Panc1 (cell line): ENCODE data around the gene HIGD1C. TPM values are rescaled to one million over a fixed set of nuclear protein-coding genes. Genes with fewer than 3 reads are reported as not detected.

ENCODE experiments used
- ATAC-seq: fragments of 200-7000 bp; cut with Tn5 transposase; 2 replicates; pipeline ENCODE4 v1.9.1; 2020; ENCODE audit warnings: mild to moderate bottlenecking, moderate library complexity
- BruUV-seq: library from RNA; stranded (reverse); fragments of 400-500 nt; replicated peaks from 2 replicates; lab custom pipeline; 2021; lab: Mats Ljungman, UMichigan
- CTCF ChIA-PET: fragments of 300-600 bp; sonication (Branson Sonifier 250); formaldehyde crosslinking; loops from one replicate; lab custom pipeline; 2022; ENCODE audit warnings: antibody characterized with exemption; lab: Charles Lee
- POLR2A ChIA-PET: fragments of 300-600 bp; sonication (Branson Sonifier 250); formaldehyde crosslinking; loops from one replicate; lab custom pipeline; 2022; ENCODE audit warnings: antibody characterized with exemption; lab: Charles Lee
- DNase-seq: peaks from one replicate; pipeline ENCODE4 v3.0.0-alpha.2; 2010; ENCODE audit warnings: low read depth, low spot score
- H3K27ac ChIP-seq: 2 replicates; pipeline ENCODE4 v1.5.1; 2011; ENCODE audit warnings: mild to moderate bottlenecking, low read length, inconsistent platforms
- H3K27me3 ChIP-seq: fragments of 200-500 bp; sonication (Bioruptor generic); 2 replicates; pipeline ENCODE4 v1.6.0; 2014; ENCODE audit warnings: low read length, inconsistent platforms; ENCODE audit not compliant: control insufficient read depth, insufficient read depth
- H3K36me3 ChIP-seq: fragments of 200-500 bp; sonication (Bioruptor generic); 2 replicates; pipeline ENCODE4 v1.5.1; 2014; ENCODE audit warnings: inconsistent platforms, mild to moderate bottlenecking, low read length, moderate library complexity; ENCODE audit not compliant: control insufficient read depth, insufficient read depth
- H3K4me1 ChIP-seq: 2 replicates; pipeline ENCODE4 v1.5.1; 2011; ENCODE audit warnings: inconsistent platforms, mild to moderate bottlenecking, low read length, moderate library complexity; ENCODE audit not compliant: control insufficient read depth, insufficient read depth
- H3K4me3 ChIP-seq, 2 experiments: 2 replicates each; pipeline ENCODE4 v1.5.1; 2011 to 2012; ENCODE audit warnings: low read depth in 2 of 2, low read length in 2 of 2, mild to moderate bottlenecking in 2 of 2, inconsistent platforms in 1 of 2, moderate library complexity in 1 of 2
- H3K9me3 ChIP-seq: fragments of 200-500 bp; sonication (Bioruptor generic); 2 replicates; pipeline ENCODE4 v1.5.1; 2014; ENCODE audit warnings: low read depth, mild to moderate bottlenecking, inconsistent platforms, low read length, moderate library complexity; ENCODE audit not compliant: control insufficient read depth, insufficient read depth
- CTCF ChIP-seq: fragments of 450-650 bp; IDR thresholded peaks from 2 replicates; pipeline ENCODE4 v1.5.1; 2017; ENCODE audit warnings: mild to moderate bottlenecking
- POLR2AphosphoS5 ChIP-seq: IDR thresholded peaks from 2 replicates; pipeline ENCODE4 v1.6.1; 2012; ENCODE audit warnings: mild to moderate bottlenecking, low read depth, low read length, moderate library complexity
- REST ChIP-seq, 2 experiments: IDR thresholded peaks; 2 replicates each; pipeline ENCODE4 v1.6.1; 2011 to 2012; ENCODE audit warnings: low read depth in 2 of 2, control low read depth in 1 of 2, low read length in 1 of 2, mild to moderate bottlenecking in 1 of 2, moderate library complexity in 1 of 2; ENCODE audit not compliant: insufficient read depth in 1 of 2
- SIN3A ChIP-seq: IDR thresholded peaks from 2 replicates; pipeline ENCODE4 v1.6.1; 2012; ENCODE audit warnings: low read depth, mild to moderate bottlenecking, low read length, moderate library complexity, borderline replicate concordance; ENCODE audit not compliant: insufficient read depth
- TCF7L2 ChIP-seq: IDR thresholded peaks from 2 replicates; pipeline ENCODE4 v1.6.1; 2011; ENCODE audit warnings: mild to moderate bottlenecking, low read depth, low read length, inconsistent platforms
- in situ Hi-C: cut with HindIII; loops from 2 replicates; pipeline ENCODE4 v1.10.0; 2016; ENCODE audit warnings: low sequenced_read_pairs, low pct_unique_long_range_greater_than_20kb
- intact Hi-C: fragments of 100-400 bp; cut with micrococcal nuclease; formaldehyde crosslinking; loops from one replicate; pipeline ENCODE4 v1.10.0; 2022; ENCODE audit not compliant: unreplicated experiment
- total RNA-seq: library from RNA; stranded (reverse); gene quantifications from one replicate; pipeline ENCODE4 v1.2.1, GENCODE V29; 2021; ENCODE audit not compliant: unreplicated experiment

HIGD1C gene
- total RNA-seq, 1 experiment from 2014 or later: not detected

- BruUV-seq: no TSS peak
- Histone ChIP-seq H3K9me3 (no peaks in the 10 kb centered on the region), H3K4me3 (no peak overlapping the region), H3K27me3 (no peaks in the 10 kb centered on the region), H3K36me3 (peaks cover 4% of the 10 kb centered on the region; the same call in 1 of the 2 replicates), H3K27ac (no peak overlapping the region), H3K4me1 (no peaks in the 10 kb centered on the region; the same call in 1 of the 2 replicates)
- DNase-seq (no peak), ATAC-seq (no peak)
- ChIA-PET CTCF (no interaction called here), POLR2A (no interaction called here)
- intact Hi-C loops (no loop called here), in situ Hi-C loops (no loop called here)
- TF ChIP-seq CTCF: no peak
- no peak for TF ChIP-seq REST (IDR thresholded peaks at IDR 0.05; ENCODE audit: insufficient read depth in 1 of 2, low read depth in 2 of 2, low read length in 1 of 2)
- TF ChIP-seq TCF7L2: no peak
Observed at GRCh38 chr12:51004504-51004903, 52.2 kb downstream of the HIGD1C start.

DNA sequence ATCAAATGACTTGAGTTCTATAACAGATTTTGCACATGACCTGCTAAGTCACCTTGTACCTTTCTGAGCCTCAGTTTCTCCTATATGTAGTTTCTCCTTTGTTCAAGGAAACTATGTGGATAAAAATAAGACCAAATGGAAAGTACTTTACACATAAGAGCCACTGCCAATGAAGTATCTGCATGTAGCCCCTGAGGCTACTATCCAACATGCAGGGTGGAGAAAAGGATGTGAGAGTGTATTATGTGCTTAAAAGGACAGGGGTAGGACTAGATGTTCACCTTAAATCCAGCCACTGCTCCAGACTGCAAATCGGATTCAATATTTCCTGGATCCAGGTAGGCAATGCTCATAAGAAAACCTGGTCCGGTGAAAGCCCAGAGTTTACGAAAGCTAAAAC lies 52.7 kb downstream of the HIGD1C start:
- Histone ChIP-seq H3K36me3 (peaks cover 4% of the 10 kb centered on the region; the same call in 1 of the 2 replicates), H3K4me3 (no peak overlapping the region), H3K27ac (no peak overlapping the region), H3K4me1 (no peaks in the 10 kb centered on the region; the same call in 1 of the 2 replicates), H3K27me3 (no peaks in the 10 kb centered on the region), H3K9me3 (no peaks in the 10 kb centered on the region)
- ChIA-PET POLR2A (no interaction called here), CTCF (no interaction called here)
- TF ChIP-seq REST (IDR thresholded peaks at IDR 0.05; ENCODE audit: insufficient read depth in 1 of 2, low read depth in 2 of 2, low read length in 1 of 2) (no peak), SIN3A (no peak), CTCF (no peak), POLR2AphosphoS5 (no peak), TCF7L2 (no peak)
- ATAC-seq (no peak), DNase-seq (no peak)
- intact Hi-C loops: no loop called here
- in situ Hi-C loops: no loop called here
- no TSS peak for BruUV-seq
